ENCODE data around the gene WWOX.
"Not testable (repeated sequence)": the region's sequence is repeated elsewhere in the genome, so short reads cannot be mapped to it uniquely, and the experiment has no call there.

The WWOX gene

DNA sequence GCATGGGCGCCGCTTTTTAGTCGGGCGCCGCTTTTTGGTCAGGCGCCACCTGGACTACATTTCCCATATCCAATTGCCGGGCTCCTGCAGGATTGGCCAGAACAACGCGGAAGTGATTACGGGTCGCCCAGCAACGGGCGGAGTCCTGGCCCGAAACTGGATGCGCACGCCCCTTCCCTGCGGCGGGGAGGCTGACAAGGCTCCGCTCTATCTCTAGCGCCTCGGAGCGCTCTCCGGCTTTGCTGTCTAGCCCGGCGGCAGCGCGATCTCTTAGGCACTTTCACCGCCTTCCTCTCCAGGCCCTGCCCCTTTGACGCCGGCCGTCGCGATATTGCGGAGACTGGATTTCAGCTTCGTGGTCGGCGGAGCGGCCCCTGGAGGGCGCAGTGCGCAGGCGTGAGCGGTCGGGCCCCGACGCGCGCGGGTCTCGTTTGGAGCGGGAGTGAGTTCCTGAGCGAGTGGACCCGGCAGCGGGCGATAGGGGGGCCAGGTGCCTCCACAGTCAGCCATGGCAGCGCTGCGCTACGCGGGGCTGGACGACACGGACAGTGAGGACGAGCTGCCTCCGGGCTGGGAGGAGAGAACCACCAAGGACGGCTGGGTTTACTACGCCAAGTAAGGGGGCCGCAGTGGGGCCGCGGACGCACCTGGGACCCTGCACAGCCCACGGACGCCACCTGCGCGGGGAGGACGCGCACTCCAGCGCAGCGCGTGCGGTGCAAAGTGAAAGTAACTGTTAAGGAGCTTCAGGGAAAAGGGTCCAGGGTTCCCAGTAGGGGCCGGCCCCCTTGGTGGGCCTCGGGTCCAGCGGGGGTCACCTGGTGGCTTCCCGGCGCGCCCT, at the start of gene WWOX:
Gene WWOX (plus strand): TSS at position 384 of the 841 bp plus-strand sequence.
- peak; percentile 99 for DNase-seq (ENCODE audit: low read depth, low spot score)

DNA sequence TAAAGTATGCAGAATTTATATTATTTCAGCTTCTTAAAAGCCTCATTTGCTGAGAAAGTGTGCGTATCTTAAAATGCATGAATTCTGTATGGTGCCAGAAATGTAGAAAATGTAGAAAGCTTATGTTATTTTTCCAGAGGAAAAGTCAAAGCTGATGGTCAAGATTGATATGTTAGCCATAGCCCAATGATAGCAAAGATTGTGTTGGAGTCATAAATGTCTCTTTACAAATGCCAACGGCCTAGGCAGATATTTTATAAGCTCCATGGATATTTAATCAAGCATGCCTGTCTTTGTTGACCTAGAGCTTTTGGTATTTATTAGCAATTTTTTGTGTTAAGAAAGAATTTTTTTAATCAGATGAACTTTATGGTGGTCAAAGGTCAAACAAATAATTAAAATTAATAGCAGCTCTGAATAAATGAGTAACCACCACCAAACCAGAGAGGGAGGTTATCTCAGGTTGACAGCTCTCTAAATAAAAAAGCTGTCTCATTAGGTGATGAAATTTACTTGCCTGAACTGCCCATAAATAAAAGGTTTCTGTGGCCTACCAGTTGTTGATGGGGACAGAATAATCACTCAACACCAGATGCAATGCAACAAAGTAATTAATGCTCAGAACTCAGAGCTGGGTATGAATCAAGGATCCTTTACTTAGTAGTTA, 48.6 kb upstream of the WWOX start:
- no peak for DNase-seq (ENCODE audit: low read depth, low spot score)

DNA sequence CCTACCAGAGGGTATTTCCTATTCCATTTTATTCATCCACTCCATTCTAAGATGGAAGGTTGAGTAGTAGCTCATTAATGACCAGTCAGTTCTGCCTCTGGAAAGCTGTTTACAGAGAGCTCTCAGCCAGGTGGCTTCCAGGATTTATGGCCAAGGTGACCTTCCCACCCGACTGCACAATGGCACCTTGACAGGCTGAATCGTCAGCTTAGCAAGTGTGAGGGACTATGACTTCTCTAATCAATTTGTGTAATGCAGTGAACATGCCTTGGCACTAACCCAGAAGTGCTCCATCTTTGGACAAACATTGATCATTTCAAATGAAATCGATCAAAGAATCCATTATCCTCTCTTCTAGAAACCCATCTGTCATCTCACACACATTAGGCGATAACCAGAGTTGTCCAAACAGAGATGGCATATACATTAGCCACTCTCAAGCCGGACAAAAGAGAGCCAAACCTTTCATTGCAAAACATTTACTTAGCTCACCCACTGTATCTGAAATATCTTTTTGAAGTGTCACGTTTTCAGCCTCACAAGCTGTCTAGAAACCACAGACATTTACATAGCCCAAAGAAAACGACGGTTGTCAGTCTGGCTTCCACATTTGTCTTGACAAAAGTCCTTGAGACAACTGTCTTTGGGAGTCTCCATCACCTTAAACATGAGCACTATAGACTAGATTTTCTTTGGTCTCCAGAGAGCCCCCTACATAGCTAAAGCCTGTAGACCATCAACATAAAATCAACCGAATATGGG, 41.5 kb upstream of the WWOX start:
- no peak for DNase-seq (ENCODE audit: low read depth, low spot score)

DNA sequence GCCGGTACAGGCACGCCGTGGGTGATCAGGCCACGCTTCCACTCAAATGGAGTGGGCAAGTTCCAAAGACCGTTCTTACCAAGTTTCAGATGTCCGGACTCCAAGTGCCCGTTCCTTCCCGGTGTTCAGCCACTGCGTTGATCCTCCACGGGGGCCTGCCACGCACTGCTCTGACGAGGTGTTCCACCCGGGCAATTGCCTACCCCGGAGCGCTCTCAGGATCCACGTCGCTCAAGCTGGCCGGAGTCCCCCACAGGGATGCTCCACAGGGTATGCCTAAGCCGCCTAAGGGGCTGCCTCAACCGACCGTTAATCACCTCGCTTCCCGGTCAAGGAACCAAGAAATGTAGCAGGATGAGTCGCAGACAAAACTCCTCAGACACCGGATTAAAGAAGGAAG, 39.6 kb upstream of the WWOX start:
- DNase-seq (ENCODE audit: low read depth, low spot score) = not testable (repeated sequence)

DNA sequence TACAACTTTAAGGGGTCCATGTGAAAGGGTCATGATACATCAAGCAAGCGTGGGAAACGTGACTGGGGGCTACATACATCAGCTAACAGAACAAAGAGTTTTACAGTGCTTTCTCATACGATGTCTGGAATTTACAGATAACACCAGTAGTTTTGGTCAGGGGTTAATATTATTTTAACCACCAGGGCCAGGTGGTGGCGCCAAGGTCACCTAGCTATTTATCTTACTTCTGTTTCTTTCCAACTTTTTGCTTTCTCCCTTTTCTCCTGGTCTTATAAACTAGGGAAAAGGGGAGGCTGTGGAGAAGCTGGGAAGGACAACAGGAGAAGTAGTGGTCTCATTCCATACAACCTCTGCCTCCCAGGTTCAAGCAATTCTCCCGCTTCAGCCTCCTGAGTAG, 39.2 kb upstream of the WWOX start:
- DNase-seq (ENCODE audit: low read depth, low spot score) = no peak

DNA sequence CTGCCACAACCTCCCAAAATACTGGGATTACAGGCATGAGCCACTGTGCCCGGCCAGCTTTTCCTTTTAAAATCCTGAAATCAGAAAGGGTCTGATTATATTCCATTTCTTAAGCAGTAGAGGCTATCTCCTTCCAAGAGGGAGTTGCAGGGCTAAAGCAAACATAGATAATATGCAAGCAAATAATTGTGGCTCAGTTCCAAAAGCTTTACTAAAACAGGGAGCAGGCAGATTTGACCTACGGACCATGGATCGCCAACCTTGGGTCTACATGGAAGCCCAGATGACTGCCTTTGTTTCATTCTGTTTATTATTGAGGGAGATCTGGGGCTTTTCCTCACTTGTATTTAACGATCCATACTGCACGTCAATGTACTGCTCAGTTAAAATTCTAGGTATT, 38.6 kb upstream of the WWOX start:
- DNase-seq (ENCODE audit: low read depth, low spot score) = no peak

DNA sequence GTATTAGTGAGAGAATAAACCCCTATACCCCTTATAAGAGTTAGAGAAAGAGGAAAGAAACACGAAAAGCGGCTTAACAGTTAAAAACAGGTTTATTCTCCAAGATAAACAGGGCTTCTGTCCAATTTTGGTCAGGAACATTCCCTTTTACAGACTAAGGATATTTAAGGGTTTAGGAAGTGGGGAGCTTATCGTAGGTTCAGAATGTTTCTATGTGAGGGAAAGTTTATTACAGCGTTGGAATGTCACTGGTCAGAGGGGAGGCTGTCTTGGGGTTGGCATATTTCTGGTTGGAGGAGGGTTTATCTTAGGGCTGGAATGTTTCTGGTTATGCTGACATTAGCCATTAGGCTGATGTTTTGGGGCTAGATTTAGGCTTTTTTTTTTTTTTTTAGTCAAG, 34.1 kb upstream of the WWOX start:
- DNase-seq (ENCODE audit: low read depth, low spot score) = peak; percentile 52

DNA sequence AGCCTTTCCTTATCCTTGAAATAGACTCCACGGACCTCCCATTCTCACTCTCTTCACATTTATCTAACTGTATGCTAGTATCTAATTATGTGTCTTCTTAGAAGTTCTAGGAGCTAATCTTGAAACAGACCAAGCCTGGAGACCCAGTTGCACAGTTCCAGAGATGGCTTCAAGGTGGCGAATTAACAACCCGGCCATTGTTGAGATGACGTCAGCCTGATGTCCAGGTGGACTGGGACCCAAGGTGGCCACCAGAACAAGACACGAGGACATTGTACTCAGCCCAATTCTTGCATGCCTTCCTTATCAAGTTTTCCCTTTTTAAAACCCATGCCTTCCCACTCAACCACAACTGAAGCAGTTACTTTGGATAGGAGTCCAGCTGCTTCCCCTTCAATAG, 29.5 kb upstream of the WWOX start:
- DNase-seq (ENCODE audit: low read depth, low spot score) = no peak

DNA sequence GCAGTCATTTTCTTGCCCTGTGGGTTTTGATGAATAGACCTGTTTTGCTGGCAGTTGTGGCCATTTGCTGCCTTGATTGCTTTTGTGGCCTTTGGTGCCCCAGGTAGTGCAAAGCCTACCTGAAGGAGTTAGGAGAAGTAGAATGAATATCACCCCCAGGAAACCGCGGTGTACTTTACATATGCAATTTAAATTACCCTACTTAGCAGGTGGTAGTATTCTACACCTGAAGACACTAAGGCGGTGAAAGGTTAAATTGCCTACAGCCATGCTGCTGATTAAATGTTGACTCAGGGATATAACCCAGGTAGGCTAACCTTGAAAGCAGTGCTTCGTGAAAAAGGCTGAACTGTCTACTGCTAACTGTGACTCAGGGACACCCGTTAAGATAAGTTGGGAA, 27.2 kb upstream of the WWOX start:
- DNase-seq (ENCODE audit: low read depth, low spot score) = no peak

DNA sequence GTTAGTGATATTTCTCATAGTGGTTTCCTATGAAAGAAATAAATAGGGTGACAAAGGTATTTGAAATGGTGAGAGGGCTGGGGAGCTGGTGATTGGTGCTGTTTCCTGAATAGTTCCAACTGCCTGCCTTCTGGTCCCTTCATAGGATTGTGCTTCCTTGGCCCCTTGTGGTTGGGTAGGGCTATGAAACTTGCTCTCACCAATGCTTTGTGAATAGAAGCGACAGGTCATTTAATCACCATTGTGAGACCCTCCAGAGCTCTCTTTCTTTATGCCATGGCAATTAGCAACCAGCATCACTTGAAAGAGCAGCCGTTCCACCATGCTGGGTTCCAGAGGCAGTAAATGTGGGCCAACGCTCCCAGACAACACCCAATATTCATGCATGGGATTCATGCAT, 23.7 kb upstream of the WWOX start:
- DNase-seq (ENCODE audit: low read depth, low spot score) = no peak

DNA sequence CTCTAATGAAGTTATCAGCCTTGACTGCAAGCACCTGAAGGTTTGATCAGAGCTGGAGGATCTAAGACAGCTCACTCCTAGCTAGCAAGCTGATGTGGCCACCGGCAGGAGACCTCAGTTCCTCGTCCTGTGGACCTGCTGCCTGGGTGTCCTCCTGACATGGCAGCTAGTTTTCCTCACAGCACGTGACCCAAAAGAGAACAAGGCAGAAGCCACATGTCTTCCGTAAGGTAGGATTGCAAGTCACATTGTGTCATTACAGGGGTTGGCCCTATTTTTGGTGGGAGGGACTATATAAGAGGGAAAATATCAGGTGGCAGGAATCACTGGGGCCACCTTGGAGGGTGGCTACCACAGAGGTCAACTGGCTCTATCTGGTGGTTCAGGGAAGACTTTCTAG, 18.1 kb upstream of the WWOX start:
- no peak for DNase-seq (ENCODE audit: low read depth, low spot score)

DNA sequence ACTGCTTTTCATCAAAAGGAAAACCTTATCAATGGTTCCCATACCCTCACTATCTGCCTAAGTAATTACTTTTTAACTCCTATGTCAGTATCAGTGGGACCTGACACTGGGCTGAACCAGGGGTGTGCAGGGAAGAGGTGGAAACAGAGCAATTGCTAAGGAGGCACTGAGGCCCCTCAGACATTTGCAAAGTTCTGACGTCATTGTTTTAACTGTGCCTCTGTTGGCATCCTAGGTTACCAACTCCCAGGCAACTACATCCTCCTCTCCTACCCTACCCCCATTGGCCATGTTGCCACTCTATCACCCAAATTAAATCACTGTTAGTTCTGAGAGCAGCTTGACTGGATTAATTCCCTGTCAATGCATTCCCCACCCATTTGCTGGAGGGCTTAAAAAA, 8.0 kb upstream of the WWOX start:
- no peak for DNase-seq (ENCODE audit: low read depth, low spot score)

DNA sequence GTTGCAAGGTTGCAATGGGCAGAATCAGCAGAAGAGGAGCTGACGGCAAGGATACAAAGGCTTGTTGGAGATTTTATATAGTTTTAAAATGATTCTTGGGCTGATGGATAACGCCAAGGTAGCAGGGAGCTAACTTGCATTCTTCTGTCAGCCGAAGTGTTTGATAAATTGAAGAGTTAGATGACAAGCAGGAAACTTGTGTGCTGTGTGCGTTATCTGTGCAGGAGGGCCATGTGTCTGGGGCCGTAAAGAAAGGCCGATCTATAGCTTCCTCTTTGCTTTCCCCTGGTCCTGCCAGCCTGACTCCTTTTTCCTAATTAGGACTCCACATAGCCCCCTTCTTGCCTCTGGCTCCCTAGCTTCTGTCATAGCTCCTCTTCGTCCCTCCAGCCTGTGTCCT, 6.7 kb upstream of the WWOX start:
- DNase-seq (ENCODE audit: low read depth, low spot score) = no peak

DNA sequence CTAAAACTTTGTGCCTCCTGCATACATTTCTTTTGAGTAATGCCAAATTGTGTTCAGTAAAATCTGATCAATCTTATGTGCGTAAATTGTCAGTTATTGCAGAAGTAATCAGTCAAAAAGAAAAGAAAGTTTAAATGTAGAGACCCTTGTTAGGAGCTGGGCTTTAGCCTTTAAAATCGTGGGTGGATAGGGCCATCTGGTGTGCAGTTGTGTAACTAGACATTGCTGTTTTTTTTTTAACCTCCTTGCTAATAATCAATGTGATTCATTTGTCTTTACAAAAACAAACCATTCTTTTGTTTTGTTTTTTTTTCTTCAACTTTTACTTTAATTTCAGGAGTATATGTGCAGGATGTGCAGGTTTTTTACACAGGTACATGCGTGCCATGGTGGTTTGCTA, 5.3 kb upstream of the WWOX start:
- peak; percentile 31 for DNase-seq (ENCODE audit: low read depth, low spot score)

DNA sequence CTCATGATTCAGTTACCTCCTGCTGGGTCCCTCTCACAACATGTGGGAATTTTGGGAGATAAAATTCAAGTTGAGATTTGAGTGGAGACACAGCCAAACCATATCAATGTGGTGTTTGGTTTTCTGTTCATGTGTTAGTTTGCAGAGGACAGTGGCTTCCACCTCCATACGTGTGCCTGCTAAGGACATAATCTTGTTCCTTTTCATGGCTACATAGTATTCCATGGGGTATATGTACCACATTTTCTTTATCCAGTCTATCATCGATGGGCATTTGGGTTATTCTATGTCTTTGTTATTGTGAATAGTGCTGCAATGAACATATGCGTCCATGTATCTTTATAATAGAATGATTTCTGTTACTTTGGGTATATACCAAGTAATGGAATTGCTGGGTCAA, 4.5 kb upstream of the WWOX start:
- no peak for DNase-seq (ENCODE audit: low read depth, low spot score)

DNA sequence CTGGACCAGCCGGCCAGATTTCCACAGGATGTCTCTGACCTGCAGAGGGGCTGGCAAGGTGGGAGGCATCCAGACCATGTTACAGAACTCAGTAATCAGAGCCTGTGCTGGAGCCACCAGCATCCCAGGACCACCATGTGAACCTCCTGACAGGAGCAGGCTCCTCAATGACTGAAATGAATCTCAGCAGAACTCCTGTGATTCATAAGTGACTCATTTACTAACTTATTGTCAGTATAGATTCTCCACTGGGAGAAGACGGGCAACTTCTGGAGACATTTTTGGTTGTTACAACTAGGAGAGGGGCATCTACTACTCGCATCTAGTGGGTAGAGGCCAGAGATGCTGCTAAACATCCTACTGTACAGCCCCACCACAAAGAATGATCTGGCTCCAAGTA, 3.1 kb upstream of the WWOX start:
- DNase-seq (ENCODE audit: low read depth, low spot score) = no peak

DNA sequence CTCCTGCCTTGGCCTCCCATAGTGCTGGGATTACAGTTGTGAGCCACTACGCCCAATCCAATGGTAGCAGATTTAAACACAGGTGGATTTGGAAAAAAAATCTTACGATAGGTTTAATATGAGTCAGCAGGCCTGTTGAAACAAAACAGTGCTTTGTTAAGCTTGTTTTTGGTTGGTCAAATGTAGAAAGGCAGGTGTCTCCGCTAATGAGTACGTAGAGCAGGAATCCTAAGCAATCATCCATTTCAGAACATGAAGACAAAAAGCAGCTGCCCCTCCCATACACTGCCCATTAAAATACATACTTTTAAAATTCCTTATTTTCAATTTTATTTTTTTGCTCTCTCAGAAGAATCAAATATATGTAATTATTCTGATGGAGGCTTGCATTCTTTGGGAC, 1.9 kb upstream of the WWOX start:
- DNase-seq (ENCODE audit: low read depth, low spot score) = no peak

DNA sequence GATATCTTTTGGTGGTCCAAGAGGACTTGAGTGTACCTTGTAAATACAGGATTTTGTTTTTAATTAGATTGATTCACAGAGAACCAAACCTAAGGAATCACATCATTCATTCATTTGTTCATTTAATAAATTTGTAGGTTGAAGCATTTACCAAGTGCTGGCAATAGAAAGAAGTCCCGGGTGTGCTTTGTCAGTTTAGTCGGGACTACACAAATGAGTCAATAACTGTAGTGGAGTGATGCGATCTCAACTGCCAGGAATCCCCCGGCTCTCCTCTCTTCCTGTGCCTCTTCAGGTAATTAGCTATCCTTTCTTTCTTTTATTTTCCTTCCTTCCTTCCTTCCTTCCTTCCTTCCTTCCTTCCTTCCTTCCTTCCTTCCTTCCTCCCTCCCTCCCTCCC, 1.4 kb upstream of the WWOX start:
- DNase-seq (ENCODE audit: low read depth, low spot score) = no peak

DNA sequence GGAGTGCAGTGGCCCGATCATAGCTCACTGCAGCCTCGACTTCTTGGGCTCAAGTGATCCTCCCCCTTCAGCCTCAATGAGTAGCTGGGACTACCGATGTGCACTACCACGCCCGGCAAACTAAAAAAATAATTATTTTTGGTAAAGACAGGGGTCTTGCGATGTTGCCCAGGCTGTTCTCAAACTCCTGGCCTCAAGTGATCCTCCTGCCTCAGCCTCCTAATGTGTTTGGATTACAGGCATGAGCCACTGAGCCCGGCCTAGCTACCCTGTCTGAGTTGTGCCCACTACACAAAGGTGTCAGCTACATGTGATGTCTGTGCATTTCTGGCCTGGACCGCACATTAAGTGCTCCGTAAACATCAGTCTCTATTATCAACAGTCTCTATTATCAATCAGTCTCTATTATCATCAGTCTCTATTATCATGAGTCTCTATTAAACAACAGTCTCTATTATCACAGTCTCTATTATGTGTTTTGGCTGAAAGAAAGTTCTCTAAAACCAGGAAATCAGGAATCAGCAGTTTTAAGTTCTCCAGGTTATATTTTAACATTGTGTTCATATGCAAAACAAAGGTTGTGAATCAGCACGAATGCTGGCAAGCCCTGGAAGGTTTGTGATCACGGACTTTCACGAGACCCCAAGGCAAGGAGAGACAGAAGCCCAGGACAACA, 721 bp upstream of the WWOX start:
- no peak for DNase-seq (ENCODE audit: low read depth, low spot score)

DNA sequence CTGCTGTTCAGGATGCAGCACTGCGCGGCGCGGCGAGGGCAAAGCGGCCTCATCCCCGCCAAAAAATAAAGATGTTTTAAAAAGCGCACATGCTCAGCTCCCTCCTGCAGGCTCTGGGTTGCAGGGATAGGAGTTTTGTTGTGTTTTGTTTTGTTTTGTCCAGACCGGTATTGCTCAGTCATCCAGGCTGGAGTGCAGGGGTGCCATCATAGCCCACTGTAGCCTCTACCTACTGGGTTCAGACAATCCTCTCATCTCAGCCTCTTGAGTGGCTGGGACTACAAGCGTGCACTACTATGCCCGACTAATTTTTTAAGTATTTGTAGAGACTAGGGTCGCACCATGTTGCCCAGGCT, 636 bp downstream of the WWOX start:
- DNase-seq (ENCODE audit: low read depth, low spot score) = no peak

DNA sequence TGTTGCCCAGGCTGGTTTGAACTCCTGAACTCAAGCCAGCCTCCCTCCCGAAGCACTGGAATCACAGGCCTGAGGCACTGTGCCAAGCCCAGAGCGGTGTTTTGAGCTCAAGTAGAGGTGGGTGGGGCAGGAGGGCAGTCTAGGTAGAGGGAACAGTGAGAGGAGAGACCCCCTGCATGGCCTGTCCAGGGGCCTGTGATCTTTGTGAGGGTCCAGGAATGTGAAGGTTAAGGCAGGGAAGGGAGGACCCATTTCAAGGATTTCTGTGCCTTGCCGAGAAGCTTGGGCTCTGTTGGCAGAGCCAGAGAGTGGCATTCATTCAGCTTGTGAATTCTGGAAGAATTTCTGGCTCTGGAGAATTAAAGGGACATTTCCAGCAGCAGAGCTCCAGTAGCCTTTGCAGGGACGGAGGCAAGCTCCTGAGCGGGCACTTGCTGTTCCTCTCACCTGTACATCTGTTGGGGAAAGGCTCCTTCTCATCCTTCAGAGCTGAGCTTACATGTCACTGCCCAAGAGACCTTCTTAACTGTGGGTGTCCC, 2.7 kb downstream of the WWOX start:
- no peak for DNase-seq (ENCODE audit: low read depth, low spot score)

DNA sequence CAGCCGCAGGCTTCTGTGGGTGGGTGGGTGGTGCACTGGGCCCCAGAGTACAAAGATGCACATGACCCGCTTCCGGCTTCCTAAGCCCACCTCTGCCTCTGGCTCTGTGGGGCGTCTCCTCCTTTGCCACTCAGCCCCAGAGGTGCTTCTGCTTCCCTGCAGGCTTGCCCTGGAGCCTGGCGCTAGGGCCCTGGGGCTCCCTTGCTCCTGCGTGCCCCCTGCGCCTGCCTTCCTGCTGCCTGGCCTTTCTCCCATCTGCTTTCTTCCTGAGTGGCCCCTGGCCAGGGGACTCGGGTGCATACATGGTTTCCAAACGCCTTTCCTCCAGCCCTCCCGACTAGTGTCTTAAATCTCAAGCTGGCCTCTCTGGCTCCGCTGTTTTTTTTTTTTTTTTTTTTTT, 3.4 kb downstream of the WWOX start:
- no peak for DNase-seq (ENCODE audit: low read depth, low spot score)
